ENCODE measurements around the gene STMND1. TPM values are rescaled to one million over a fixed set of nuclear protein-coding genes. Genes with fewer than 3 reads are reported as not detected.

STMND1 gene
- polyA plus RNA-seq, 1 donor from 2014 or later = 0.59 TPM

DNA sequence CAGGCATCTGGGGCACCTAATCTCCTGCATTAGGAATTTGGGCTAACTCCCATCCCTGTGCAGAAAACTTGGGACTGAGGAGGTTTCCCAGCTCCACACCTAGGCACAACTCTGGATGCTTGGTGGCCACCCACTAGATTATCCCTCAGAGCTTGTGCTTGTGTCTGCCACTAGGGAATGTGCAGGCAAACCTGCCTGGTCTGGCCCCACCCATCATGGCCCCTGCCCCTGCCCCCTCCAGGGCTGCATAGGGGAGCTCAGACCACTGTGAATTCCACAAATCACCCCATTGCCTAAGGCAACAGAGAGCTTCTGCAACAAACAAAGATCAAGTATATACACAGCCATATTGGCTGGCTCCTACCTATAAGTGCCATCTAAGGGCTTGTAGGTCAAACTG lies 31.1 kb downstream of the STMND1 start:
- Histone ChIP-seq H4K20me1 (ENCODE audit: insufficient read depth) (no peaks in the 10 kb centered on the region), H3K4me3 (ENCODE audit: low read length) (no peak overlapping the region), H3F3A (ENCODE audit: insufficient read depth, low read length, poor library complexity, severe bottlenecking) (no peaks in the 10 kb centered on the region), H3K36me3 (ENCODE audit: insufficient read depth, low read length) (no peaks in the 10 kb centered on the region), H3K9me3 (ENCODE audit: low read length) (no peaks in the 10 kb centered on the region), H3K27me3 (ENCODE audit: insufficient read depth, low read depth, low read length) (no peaks in the 10 kb centered on the region), H3K9ac (ENCODE audit: low read length) (no peak overlapping the region), H2AFZ (ENCODE audit: low read depth, low read length) (no peak overlapping the region), H3K9me2 (ENCODE audit: insufficient read depth, low read length) (no peaks in the 10 kb centered on the region), H3K79me2 (replicated peaks; ENCODE audit: insufficient read depth, low read length) (no peaks in the 10 kb centered on the region), H3K4me2 (ENCODE audit: low read length) (no peak overlapping the region), H3K27ac (ENCODE audit: low read length) (no peak overlapping the region)
- TF ChIP-seq POLR2AphosphoS5 (IDR thresholded peaks at IDR 0.05) (no peak), EZH2 (IDR thresholded peaks at IDR 0.05; ENCODE audit: borderline replicate concordance, insufficient read depth, low read length, poor library complexity, severe bottlenecking) (no peak), TAF1 (IDR thresholded peaks at IDR 0.05; ENCODE audit: low read depth) (no peak), MXI1 (conservative IDR thresholded peaks at IDR 0.05; ENCODE audit: poor library complexity, severe bottlenecking) (no peak), SMC3 (conservative IDR thresholded peaks at IDR 0.05; ENCODE audit: poor library complexity) (no peak), RAD21 (conservative IDR thresholded peaks at IDR 0.05) (no peak), REST (IDR thresholded peaks at IDR 0.05; ENCODE audit: borderline replicate concordance) (no peak), EP300 (conservative IDR thresholded peaks at IDR 0.05; ENCODE audit: poor library complexity, severe bottlenecking) (no peak)
- TF ChIP-seq, protein P1, sequence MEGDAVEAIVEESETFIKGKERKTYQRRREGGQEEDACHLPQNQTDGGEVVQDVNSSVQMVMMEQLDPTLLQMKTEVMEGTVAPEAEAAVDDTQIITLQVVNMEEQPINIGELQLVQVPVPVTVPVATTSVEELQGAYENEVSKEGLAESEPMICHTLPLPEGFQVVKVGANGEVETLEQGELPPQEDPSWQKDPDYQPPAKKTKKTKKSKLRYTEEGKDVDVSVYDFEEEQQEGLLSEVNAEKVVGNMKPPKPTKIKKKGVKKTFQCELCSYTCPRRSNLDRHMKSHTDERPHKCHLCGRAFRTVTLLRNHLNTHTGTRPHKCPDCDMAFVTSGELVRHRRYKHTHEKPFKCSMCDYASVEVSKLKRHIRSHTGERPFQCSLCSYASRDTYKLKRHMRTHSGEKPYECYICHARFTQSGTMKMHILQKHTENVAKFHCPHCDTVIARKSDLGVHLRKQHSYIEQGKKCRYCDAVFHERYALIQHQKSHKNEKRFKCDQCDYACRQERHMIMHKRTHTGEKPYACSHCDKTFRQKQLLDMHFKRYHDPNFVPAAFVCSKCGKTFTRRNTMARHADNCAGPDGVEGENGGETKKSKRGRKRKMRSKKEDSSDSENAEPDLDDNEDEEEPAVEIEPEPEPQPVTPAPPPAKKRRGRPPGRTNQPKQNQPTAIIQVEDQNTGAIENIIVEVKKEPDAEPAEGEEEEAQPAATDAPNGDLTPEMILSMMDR (IDR thresholded peaks at IDR 0.05; ENCODE audit: poor library complexity, severe bottlenecking) = no peak

- no peaks in the 10 kb centered on the region for H3K9me3 ChIP-seq (ENCODE audit: low read length)
- no peak overlapping the region for H3K4me2 ChIP-seq (ENCODE audit: low read length)
- no peak overlapping the region for H3K4me3 ChIP-seq (ENCODE audit: low read length)
- H3K36me3 ChIP-seq (ENCODE audit: insufficient read depth, low read length) = no peaks in the 10 kb centered on the region
- H3K9me2 ChIP-seq (ENCODE audit: insufficient read depth, low read length) = no peaks in the 10 kb centered on the region
- no peaks in the 10 kb centered on the region for H4K20me1 ChIP-seq (ENCODE audit: insufficient read depth)
- H3K79me2 ChIP-seq (replicated peaks; ENCODE audit: insufficient read depth, low read length) = no peaks in the 10 kb centered on the region
- no peak overlapping the region for H3K9ac ChIP-seq (ENCODE audit: low read length)
- no peaks in the 10 kb centered on the region for H3K27me3 ChIP-seq (ENCODE audit: insufficient read depth, low read depth, low read length)
- H2AFZ ChIP-seq (ENCODE audit: low read depth, low read length) = no peak overlapping the region
- H3F3A ChIP-seq (ENCODE audit: insufficient read depth, low read length, poor library complexity, severe bottlenecking) = no peaks in the 10 kb centered on the region
- no peak overlapping the region for H3K27ac ChIP-seq (ENCODE audit: low read length)
- TF ChIP-seq TAF1 (IDR thresholded peaks at IDR 0.05; ENCODE audit: low read depth) (no peak), EP300 (conservative IDR thresholded peaks at IDR 0.05; ENCODE audit: poor library complexity, severe bottlenecking) (no peak)
- TF ChIP-seq, protein P1 (IDR thresholded peaks at IDR 0.05; ENCODE audit: poor library complexity, severe bottlenecking) = no peak
These were observed 36.2 kb downstream of the STMND1 start for GRCh38 chr6:17138033-17138432.

Data from neural cell (in vitro differentiated cells).